Measurements from ENCODE around the gene ACO2.

ACO2 gene

DNA sequence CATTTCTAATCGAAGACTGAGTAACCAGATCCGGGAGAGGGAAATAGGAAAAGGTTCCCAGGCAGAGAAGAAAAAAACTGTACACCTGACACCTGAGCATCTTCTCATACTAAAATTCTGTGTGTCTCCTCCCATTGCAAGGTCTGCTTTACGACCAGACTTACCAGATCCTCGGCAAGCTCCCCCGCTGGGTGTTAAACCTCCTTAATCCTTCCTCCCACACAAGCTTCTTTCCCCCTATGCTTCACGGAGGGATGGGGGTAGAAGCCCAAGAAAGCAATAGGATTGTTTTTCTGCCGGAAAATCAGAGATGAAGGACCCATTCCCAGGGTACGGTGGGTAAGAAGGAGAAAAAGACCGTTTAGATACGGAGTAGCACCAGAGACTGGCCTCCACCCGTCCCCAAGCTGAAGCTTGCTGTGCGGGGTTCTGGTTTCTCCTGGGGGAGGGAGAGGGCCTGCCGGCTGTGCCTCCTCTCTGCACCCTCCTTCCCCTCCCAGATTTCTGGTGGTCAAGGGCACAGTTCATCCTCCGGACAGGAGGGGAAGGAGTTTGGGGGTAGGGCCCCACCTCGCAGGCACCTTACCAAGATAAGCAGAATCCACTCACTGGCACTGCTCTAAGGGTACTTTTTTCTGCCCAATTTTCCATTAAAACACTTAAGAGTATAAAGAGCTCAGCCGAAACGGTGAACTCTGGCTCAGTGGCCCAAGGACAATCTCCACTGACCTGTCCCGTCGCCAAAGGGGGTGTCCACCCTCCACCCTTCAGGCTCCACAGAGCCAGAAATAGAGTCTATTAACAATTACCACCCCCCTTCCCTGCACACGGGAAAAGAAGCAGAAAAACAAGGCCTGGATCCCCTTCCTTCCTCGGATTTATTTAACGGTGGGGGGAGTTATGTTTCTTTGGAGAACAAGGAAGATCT lies 23.5 kb upstream of the ACO2 start:
- TF ChIP-seq, protein P1, sequence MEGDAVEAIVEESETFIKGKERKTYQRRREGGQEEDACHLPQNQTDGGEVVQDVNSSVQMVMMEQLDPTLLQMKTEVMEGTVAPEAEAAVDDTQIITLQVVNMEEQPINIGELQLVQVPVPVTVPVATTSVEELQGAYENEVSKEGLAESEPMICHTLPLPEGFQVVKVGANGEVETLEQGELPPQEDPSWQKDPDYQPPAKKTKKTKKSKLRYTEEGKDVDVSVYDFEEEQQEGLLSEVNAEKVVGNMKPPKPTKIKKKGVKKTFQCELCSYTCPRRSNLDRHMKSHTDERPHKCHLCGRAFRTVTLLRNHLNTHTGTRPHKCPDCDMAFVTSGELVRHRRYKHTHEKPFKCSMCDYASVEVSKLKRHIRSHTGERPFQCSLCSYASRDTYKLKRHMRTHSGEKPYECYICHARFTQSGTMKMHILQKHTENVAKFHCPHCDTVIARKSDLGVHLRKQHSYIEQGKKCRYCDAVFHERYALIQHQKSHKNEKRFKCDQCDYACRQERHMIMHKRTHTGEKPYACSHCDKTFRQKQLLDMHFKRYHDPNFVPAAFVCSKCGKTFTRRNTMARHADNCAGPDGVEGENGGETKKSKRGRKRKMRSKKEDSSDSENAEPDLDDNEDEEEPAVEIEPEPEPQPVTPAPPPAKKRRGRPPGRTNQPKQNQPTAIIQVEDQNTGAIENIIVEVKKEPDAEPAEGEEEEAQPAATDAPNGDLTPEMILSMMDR (IDR thresholded peaks at IDR 0.05; ENCODE audit: insufficient read depth, low read depth, low read length, missing control alignments) = no peak
- peak; percentile 30 for DNase-seq (ENCODE audit: low read depth)
- H3K4me3 ChIP-seq (ENCODE audit: low read length) = peak overlapping the region; percentile 98

DNA sequence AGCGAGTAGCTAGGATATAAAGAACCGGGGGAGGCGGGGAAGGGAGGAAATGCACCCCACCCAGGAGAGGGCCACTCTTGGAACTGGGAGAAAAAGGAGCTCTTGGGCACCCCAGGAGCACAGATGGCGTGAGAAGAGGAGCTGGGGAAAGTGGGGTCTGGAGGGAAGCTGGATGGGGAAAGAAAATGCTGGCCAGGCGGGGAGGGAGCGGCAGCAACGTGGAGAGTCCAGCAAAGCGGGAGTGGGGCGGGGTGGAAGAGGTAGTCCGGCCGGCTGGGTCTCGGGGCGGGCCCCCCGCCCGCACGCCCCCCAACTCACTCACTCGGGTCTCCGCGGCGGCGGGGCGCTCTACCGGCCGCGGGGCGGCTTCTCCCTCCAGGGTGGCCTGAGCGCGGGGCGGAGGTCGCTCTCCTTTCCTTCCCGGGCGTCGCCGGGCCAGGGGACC lies 22.8 kb upstream of the ACO2 start:
- peak overlapping the region; percentile 98 for H3K4me3 ChIP-seq (ENCODE audit: low read length)
- TF ChIP-seq, protein P1 (IDR thresholded peaks at IDR 0.05; ENCODE audit: insufficient read depth, low read depth, low read length, missing control alignments) = no peak
- DNase-seq (ENCODE audit: low read depth) = peak; percentile 24

DNA sequence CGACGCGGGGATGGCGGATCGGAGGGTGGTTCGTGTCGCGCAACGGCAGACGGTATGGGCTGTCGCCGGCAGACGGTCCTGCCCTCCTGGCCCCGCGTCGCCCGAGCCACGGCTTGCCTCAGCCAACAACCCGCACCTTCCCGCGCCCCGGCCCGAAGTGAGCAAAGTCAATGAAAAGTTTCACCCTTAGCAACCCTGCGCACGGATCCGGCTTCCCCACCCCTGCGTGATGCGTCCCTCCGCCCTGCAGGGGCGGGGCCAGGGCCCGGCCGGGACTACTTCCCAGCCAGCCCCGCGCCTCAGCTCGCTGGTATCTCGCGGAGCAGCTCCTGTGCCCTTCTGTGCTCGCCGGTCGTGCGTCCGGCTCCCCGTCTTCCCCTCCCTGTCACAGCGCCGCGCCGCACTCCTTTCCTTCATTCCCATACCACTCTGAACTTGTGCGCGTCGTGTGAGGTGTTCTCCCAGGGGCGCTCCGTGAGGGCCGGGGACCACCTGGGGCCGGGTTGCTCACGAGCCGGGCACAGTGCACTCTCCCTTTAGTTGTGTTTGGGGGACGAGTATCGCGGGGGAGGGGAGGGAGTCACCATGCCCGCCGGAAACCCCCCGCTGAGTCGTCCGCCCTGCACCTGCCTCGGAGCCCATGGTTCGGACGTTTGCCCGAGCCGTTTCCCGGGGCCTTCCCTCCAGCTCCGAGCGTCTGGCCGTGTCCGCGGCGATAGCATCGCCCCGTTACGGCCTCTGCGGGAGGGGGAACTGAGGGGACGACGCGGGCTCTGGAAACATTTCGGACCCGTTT lies 22.1 kb upstream of the ACO2 start, which contains the start of gene TOB2:
TSS of gene TOB2 (minus strand) at position 163 of the 796 bp plus-strand sequence. CDS start 9,456 bp downstream, outside the sequence.
- TF ChIP-seq, protein P1 (IDR thresholded peaks at IDR 0.05; ENCODE audit: insufficient read depth, low read depth, low read length, missing control alignments) = no peak
- H3K4me3 ChIP-seq (ENCODE audit: low read length) = peak within 1 kb of the TSS; percentile 98
- peak; percentile 97 for DNase-seq (ENCODE audit: low read depth)

DNA sequence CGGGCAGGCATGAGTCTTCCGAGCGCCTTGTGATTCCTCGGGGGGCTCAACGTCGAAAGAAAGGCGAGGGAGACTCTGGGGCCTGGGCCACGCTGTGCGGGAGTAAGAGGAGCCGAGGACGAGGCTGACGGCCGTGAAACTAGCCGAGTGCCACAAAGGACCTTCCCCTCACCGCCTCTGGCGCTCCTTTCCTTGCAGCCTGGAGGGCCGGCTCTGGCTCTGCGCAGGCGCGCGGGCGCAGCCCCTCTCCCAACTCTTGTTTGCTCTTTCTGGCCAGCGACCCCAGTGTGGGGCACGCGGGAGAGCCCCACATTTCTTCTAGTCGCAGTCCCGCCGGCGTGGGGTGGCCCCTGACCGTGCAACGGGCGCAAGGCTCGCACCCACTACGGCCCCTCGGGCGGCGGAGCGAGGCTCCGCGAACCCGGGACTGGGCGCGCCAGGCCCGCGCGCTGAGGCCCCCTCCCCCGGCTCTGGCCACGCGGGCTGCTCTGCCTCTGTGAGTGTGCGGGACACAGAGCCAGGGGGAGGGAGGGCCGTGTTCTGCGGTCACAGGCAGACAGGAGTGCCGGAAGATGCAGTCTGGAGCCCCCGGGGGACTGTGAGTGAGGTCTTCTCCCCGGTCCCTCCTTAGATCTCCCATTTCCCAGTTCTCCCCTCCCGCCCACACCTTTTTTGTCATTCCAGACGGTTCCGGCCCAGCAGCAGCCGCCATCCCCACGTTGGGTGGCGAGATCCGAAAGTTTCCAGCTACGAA lies 21.3 kb upstream of the ACO2 start:
- DNase-seq (ENCODE audit: low read depth) = peak; percentile 55
- TF ChIP-seq, protein P1 (IDR thresholded peaks at IDR 0.05; ENCODE audit: insufficient read depth, low read depth, low read length, missing control alignments) = no peak
- peak overlapping the region; percentile 98 for H3K4me3 ChIP-seq (ENCODE audit: low read length)

DNA sequence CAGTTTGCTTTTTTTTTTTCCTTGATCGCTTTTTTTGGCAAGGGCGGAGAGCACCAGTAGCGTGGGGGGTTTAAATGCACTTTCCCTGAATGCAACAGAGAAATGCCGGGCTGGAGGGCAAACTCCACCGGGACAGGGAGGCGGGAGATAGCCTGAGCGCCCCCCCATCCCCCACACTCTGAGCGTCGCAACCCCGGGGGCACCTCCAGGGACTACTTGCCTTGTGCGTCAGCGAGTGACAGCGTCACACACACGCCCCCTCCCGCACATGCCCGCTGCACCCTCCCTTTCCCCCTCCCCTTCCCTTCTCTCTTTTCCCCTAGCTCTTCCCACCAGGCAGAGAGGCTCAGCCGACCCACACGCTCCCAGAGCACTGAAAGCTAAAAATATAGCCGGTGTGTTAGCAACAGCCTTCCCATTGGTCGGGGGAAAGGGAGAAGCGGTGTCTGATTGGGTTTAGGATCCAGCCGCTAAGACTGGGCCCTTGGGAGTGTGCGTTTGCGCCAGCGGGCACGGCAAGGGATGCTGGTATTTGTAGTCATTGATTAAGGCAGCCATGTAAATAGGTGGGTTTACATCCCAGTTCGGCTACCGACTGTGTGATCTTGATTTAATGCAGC lies 20.6 kb upstream of the ACO2 start:
- TF ChIP-seq, protein P1 (IDR thresholded peaks at IDR 0.05; ENCODE audit: insufficient read depth, low read depth, low read length, missing control alignments) = no peak
- peak; percentile 100 for DNase-seq (ENCODE audit: low read depth)
- H3K4me3 ChIP-seq (ENCODE audit: low read length) = peak overlapping the region; percentile 98

DNA sequence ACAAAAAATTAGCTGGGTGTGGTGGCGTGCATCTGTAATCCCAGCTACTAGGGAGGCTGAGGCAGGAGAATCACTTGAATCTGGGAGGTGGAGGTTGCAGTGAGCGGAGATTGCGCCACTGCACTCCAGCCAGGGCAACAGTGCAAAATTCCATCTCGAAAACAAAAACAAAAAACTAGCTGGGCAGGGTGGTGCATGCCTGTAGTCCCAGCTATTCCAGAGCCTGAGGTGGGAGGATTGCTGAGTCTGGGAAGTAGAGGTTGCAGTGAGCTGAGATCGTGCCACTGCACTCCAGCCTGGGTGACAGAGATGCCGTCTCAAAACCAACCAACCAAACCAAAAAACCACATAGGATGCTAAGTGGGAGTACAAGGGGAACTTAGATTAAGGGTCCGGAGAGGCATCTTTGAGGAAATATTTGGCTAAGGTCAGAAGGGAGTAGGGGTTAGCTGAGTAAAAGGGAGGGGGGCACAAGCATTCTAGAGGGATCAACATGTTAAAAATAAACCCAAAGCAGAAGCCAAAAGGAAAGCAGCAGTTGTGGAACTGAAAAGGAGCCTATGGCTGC lies 10.7 kb upstream of the ACO2 start:
- H3K4me3 ChIP-seq (ENCODE audit: low read length) = no peak overlapping the region
- no peak for DNase-seq (ENCODE audit: low read depth)
- TF ChIP-seq, protein P1 (IDR thresholded peaks at IDR 0.05; ENCODE audit: insufficient read depth, low read depth, low read length, missing control alignments) = no peak

Measured in epithelial cell of esophagus (primary cell).